HepG2 (cell line): ENCODE measurements around the gene NCOA1.

ENCODE experiments used
- SETDB1 ChIP-seq: sonication (generic); formaldehyde crosslinking; IDR thresholded peaks from 2 replicates; pipeline ENCODE4 v1.5.1; 2020; ENCODE audit warnings: missing genetic modification reagents, mild to moderate bottlenecking, borderline replicate concordance
- SIX1 ChIP-seq: sonication (generic); formaldehyde crosslinking; IDR thresholded peaks from 2 replicates; pipeline ENCODE4 v1.4.0; 2020; ENCODE audit warnings: missing genetic modification reagents, borderline replicate concordance

GRCh38 chr2:24651643-24652003 lies 160.6 kb downstream of the NCOA1 start:
- TF ChIP-seq SETDB1 (CRISPR knock-in tag): no peak
- no peak for TF ChIP-seq SIX1 (CRISPR knock-in tag)
